GM12878 (cell line): ENCODE measurements around the gene MEGF6. TPM values are rescaled to one million over a fixed set of nuclear protein-coding genes. Genes with fewer than 3 reads are reported as not detected.

ENCODE experiments used
- ATAC-seq: fragments of 200-7000 bp; cut with Tn5 transposase; 3 replicates; pipeline ENCODE4 v1.9.1; 2020; ENCODE audit warnings: mild to moderate bottlenecking, moderate library complexity
- BruUV-seq: library from RNA; stranded (reverse); fragments of 400-500 nt; replicated peaks from 2 replicates; lab custom pipeline; 2021; lab: Mats Ljungman, UMichigan
- CTCF ChIA-PET: fragments of 300-600 bp; sonication (Branson Sonifier 250); formaldehyde crosslinking; extraction: SDS; loops from one replicate; lab custom pipeline; 2021; ENCODE audit warnings: inconsistent platforms; lab: Yijun Ruan, JAX
- POLR2A ChIA-PET: fragments of 350-600 bp; formaldehyde crosslinking; extraction: SDS; loops from one replicate; lab custom pipeline; 2021; ENCODE audit warnings: inconsistent platforms; lab: Charles Lee
- RAD21 ChIA-PET: fragments of 300-600 bp; sonication (Branson Sonifier 250); formaldehyde crosslinking; loops from one replicate; lab custom pipeline; 2023; ENCODE audit warnings: antibody characterized with exemption; ENCODE audit not compliant: unreplicated experiment; lab: Charles Lee
- SMC1A ChIA-PET: fragments of 300-600 bp; sonication (Branson Sonifier 250); formaldehyde crosslinking; loops from one replicate; lab custom pipeline; 2023; ENCODE audit not compliant: unreplicated experiment, uncharacterized antibody; lab: Charles Lee
- DNase-seq: peaks from one replicate; pipeline ENCODE4 v3.0.0-alpha.2; 2011; ENCODE audit warnings: low read depth, low spot score
- FAIRE-seq: peaks from 3 replicates; lab custom pipeline; 2011; peaks lifted over from hg19 to GRCh38; lab: Jason Lieb, UNC
- H2AFZ ChIP-seq: 2 replicates; pipeline ENCODE4 v1.6.0; 2011; ENCODE audit warnings: low read depth, low read length, control low read depth; ENCODE audit not compliant: control insufficient read depth
- H3K27ac ChIP-seq: 2 replicates; pipeline ENCODE4 v1.5.1; 2011; ENCODE audit warnings: control low read depth; ENCODE audit not compliant: control insufficient read depth, insufficient read depth
- H3K27me3 ChIP-seq, 2 experiments: replicated peaks in 1 of 2; 2 replicates each; pipeline versions ENCODE4 v1.6.0 to v1.6.1; 2011; ENCODE audit warnings: low read length in 1 of 2; ENCODE audit not compliant: control insufficient read depth in 2 of 2, insufficient read depth in 2 of 2
- H3K36me3 ChIP-seq, 2 experiments: 2 replicates each; pipeline ENCODE4 v1.5.1; 2011; ENCODE audit warnings: low read length in 1 of 2; ENCODE audit not compliant: control insufficient read depth in 2 of 2, insufficient read depth in 2 of 2
- H3K4me1 ChIP-seq: 2 replicates; pipeline ENCODE4 v1.6.1; 2011; ENCODE audit warnings: mild to moderate bottlenecking, low read length, moderate library complexity, mixed read lengths; ENCODE audit not compliant: control insufficient read depth, insufficient read depth
- H3K4me2 ChIP-seq: 2 replicates; pipeline ENCODE4 v1.6.0; 2011; ENCODE audit warnings: control low read depth; ENCODE audit not compliant: control insufficient read depth, insufficient read depth
- H3K4me3 ChIP-seq: fragments of 200-600 bp; sonication (generic); 2 replicates; pipeline ENCODE4 v1.5.1; 2016
- H3K79me2 ChIP-seq: 2 replicates; pipeline ENCODE4 v1.6.0; 2011; ENCODE audit warnings: low read length; ENCODE audit not compliant: control insufficient read depth, insufficient read depth
- H3K9ac ChIP-seq: 2 replicates; pipeline ENCODE4 v1.8.0; 2011; ENCODE audit warnings: low read length, control low read depth, mixed read lengths; ENCODE audit not compliant: control insufficient read depth, insufficient read depth
- H3K9me3 ChIP-seq: replicated peaks from 3 replicates; pipeline ENCODE4 v1.5.1; 2011; ENCODE audit warnings: mild to moderate bottlenecking, low read length; ENCODE audit not compliant: control insufficient read depth, insufficient read depth
- H4K20me1 ChIP-seq: 2 replicates; pipeline ENCODE4 v1.6.0; 2011; ENCODE audit not compliant: control insufficient read depth, insufficient read depth
- BCL11A ChIP-seq: IDR thresholded peaks from 2 replicates; pipeline ENCODE4 v1.6.1; 2011; ENCODE audit warnings: low read depth, low read length
- BHLHE40 ChIP-seq, 2 experiments: fragments of 450-650 bp in 1 of 2; IDR thresholded peaks; 2 replicates each; pipeline ENCODE4 v1.6.1; 2011 to 2017; ENCODE audit warnings: low read depth in 2 of 2, borderline replicate concordance in 1 of 2, improper control_type of control experiment in 1 of 2, low read length in 1 of 2, mild to moderate bottlenecking in 1 of 2
- CREM ChIP-seq: IDR thresholded peaks from 2 replicates; pipeline ENCODE4 v1.6.1; 2014; ENCODE audit warnings: antibody characterized with exemption, low read depth
- NFIC ChIP-seq: IDR thresholded peaks from 2 replicates; pipeline ENCODE4 v1.6.1; 2012; ENCODE audit warnings: low read depth, mild to moderate bottlenecking, inconsistent platforms, low read length, moderate library complexity
- NR2F1 ChIP-seq: fragments of 450-650 bp; conservative IDR thresholded peaks from 2 replicates; pipeline ENCODE4 v1.6.1; 2017; ENCODE audit warnings: mild to moderate bottlenecking
- TAF1 ChIP-seq: IDR thresholded peaks from 2 replicates; pipeline ENCODE4 v1.6.1; 2011; ENCODE audit warnings: mild to moderate bottlenecking, low read depth, low read length, borderline replicate concordance
- ZBTB4 ChIP-seq: fragments of 450-650 bp; formaldehyde crosslinking; IDR thresholded peaks from 2 replicates; pipeline ENCODE4 v1.4.0; 2022; ENCODE audit warnings: mild to moderate bottlenecking, moderate library complexity
- ZNF217 ChIP-seq: fragments of 450-650 bp; IDR thresholded peaks from 2 replicates; pipeline ENCODE4 v1.6.1; 2017; ENCODE audit warnings: antibody characterized with exemption, mild to moderate bottlenecking
- WGBS: methylation state at CpG from one replicate; pipeline ENCODE4 v1.1.6; 2016; ENCODE audit warnings: low lambda C conversion rate; ENCODE audit not compliant: insufficient replicate concordance, insufficient coverage; ENCODE audit errors: missing lambda C conversion rate; 5-methylcytosine and 5-hydroxymethylcytosine counted together
- in situ Hi-C: fragments of 300-500 bp; cut with MboI; formaldehyde crosslinking; loops from 9 replicates; pipeline ENCODE4 v1.14.3; 2018; ENCODE audit warnings: mixed read lengths
- intact Hi-C: fragments of 100-400 bp; cut with micrococcal nuclease; formaldehyde crosslinking; loops from one replicate; pipeline ENCODE4 v1.14.2; 2022; ENCODE audit not compliant: unreplicated experiment
- polyA plus RNA-seq, 11 experiments: library from polyadenylated mRNA; depleted of rRNA in 4 of 11; unstranded in 6 of 11; stranded (reverse) in 5 of 11; fragments of >200 nt; fragmentation: Nextera tagmentation in 4 of 11; fragmentation: Illumina TruSeq in 1 of 11; extraction: Ambion mirVana in 4 of 11; extraction: Trizol in 1 of 11; gene quantifications; 1 replicate in 1 of 11; 2 replicates in 10 of 11; pipeline versions ENCODE4 v1.2.1 to v1.2.3, GENCODE V29; 2011 to 2016; ENCODE audit warnings: inconsistent platforms in 2 of 11, missing spikeins in 2 of 11, low read depth in 1 of 11
- total RNA-seq, 4 experiments: library from RNA; depleted of rRNA in 3 of 4; stranded (reverse); fragments of >200 nt in 3 of 4; fragmentation: Illumina TruSeq in 1 of 4; extraction: Trizol in 1 of 4; gene quantifications; 2 replicates each; pipeline versions ENCODE4 v1.2.1 to v1.2.3, GENCODE V29; 2013 to 2021
- TF ChIP-seq, protein P1 (sequence below): fragments of 450-650 bp; IDR thresholded peaks from 2 replicates; pipeline ENCODE4 v1.6.1; 2018; ENCODE audit warnings: borderline replicate concordance, mild to moderate bottlenecking; ENCODE audit not compliant: partially characterized antibody

Gene MEGF6
- total and polyA plus RNA-seq, 10 of the 15 experiments (the other 5 are each of a cell fraction or from before 2014, with no cell fraction given): 0.03 to 0.41 TPM; not detected in 8

- no peaks in the 10 kb centered on the region for H3K27me3 ChIP-seq
- no peaks in the 10 kb centered on the region for H3K36me3 ChIP-seq
- no peak overlapping the region for H2AFZ ChIP-seq
- H3K79me2 ChIP-seq: no peaks in the 10 kb centered on the region
- ATAC-seq: no peak
- intact Hi-C loops (no loop called here), in situ Hi-C loops (no loop called here)
- ChIA-PET RAD21 (no interaction called here), POLR2A (no interaction called here), CTCF (no interaction called here)
- no peaks in the 10 kb centered on the region for H4K20me1 ChIP-seq
- 48% methylated on average over 49 of the region's 49 CpGs for WGBS
- H3K9ac ChIP-seq: no peak overlapping the region
- no peak for TF ChIP-seq NR2F1
- TF ChIP-seq CREM: no peak
- no peak for TF ChIP-seq BCL11A
- no peak for TF ChIP-seq ZBTB4 (CRISPR knock-in tag)
- TF ChIP-seq, protein P1, sequence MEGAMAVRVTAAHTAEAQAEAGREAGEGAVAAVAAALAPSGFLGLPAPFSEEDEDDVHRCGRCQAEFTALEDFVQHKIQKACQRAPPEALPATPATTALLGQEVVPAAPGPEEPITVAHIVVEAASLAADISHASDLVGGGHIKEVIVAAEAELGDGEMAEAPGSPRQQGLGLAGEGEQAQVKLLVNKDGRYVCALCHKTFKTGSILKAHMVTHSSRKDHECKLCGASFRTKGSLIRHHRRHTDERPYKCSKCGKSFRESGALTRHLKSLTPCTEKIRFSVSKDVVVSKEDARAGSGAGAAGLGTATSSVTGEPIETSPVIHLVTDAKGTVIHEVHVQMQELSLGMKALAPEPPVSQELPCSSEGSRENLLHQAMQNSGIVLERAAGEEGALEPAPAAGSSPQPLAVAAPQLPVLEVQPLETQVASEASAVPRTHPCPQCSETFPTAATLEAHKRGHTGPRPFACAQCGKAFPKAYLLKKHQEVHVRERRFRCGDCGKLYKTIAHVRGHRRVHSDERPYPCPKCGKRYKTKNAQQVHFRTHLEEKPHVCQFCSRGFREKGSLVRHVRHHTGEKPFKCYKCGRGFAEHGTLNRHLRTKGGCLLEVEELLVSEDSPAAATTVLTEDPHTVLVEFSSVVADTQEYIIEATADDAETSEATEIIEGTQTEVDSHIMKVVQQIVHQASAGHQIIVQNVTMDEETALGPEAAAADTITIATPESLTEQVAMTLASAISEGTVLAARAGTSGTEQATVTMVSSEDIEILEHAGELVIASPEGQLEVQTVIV: no peak
- no peak for TF ChIP-seq NFIC
- TF ChIP-seq BHLHE40 (IDR thresholded peaks at IDR 0.05; ENCODE audit: borderline replicate concordance in 1 of 2, low read depth in 2 of 2, low read length in 1 of 2): no peak
- no peak for TF ChIP-seq ZNF217
- TF ChIP-seq TAF1: no peak
- TF ChIP-seq, all 136 proteins: peak for 0
- no TSS peak for BruUV-seq
- SMC1A ChIA-PET: no interaction called here
- no peaks in the 10 kb centered on the region for H3K9me3 ChIP-seq
- H3K27ac ChIP-seq: no peak overlapping the region
- DNase-seq (no peak), FAIRE-seq (no peak)
- H3K4me3 ChIP-seq: no peak overlapping the region
- H3K4me2 ChIP-seq: no peak overlapping the region
- no peaks in the 10 kb centered on the region for H3K4me1 ChIP-seq
These were observed 68.0 kb downstream of the MEGF6 start for GRCh38 chr1:3543076-3544039.
